DOHH2 (cell line): ENCODE results near the gene STRN4.

Source experiments
- H3F3A ChIP-seq: fragments of 200-600 bp; sonication (generic), shearing (Covaris generic); 2 replicates; pipeline ENCODE4 v1.6.0; 2016; ENCODE audit warnings: antibody characterized with exemption, mild to moderate bottlenecking; ENCODE audit not compliant: control insufficient read depth, insufficient read depth
- H3K27ac ChIP-seq: fragments of 200-600 bp; sonication (generic); 2 replicates; pipeline ENCODE4 v1.5.1; 2014; ENCODE audit warnings: low read depth, mild to moderate bottlenecking, low read length, moderate library complexity
- H3K27me3 ChIP-seq: fragments of 200-600 bp; sonication (generic); 2 replicates; pipeline ENCODE4 v1.6.1; 2014; ENCODE audit warnings: mild to moderate bottlenecking, low read length, mixed read lengths; ENCODE audit not compliant: control insufficient read depth
- H3K36me3 ChIP-seq: fragments of 200-600 bp; sonication (generic); 2 replicates; pipeline ENCODE4 v1.6.1; 2014; ENCODE audit warnings: mild to moderate bottlenecking, low read length, moderate library complexity, mixed read lengths; ENCODE audit not compliant: control insufficient read depth
- H3K4me1 ChIP-seq: fragments of 200-600 bp; sonication (generic); 2 replicates; pipeline ENCODE4 v1.6.1; 2014; ENCODE audit warnings: mild to moderate bottlenecking, low read length, mixed read lengths; ENCODE audit not compliant: control insufficient read depth
- H3K4me2 ChIP-seq: fragments of 200-600 bp; sonication (generic); 2 replicates; pipeline ENCODE4 v1.6.0; 2014; ENCODE audit warnings: mild to moderate bottlenecking, low read length, moderate library complexity
- H3K4me3 ChIP-seq: fragments of 200-600 bp; sonication (generic); 2 replicates; pipeline ENCODE4 v1.5.1; 2014; ENCODE audit warnings: mild to moderate bottlenecking, low read length, mixed read lengths
- H3K79me2 ChIP-seq: fragments of 200-600 bp; sonication (generic); 2 replicates; pipeline ENCODE4 v1.6.1; 2014; ENCODE audit warnings: mild to moderate bottlenecking, low read length, mixed read lengths; ENCODE audit not compliant: control insufficient read depth
- H3K9me2 ChIP-seq: fragments of 200-600 bp; sonication (generic); replicated peaks from 2 replicates; pipeline ENCODE4 v1.6.1; 2014; ENCODE audit warnings: mild to moderate bottlenecking, low read length, mixed read lengths; ENCODE audit not compliant: control insufficient read depth
- H3K9me3 ChIP-seq: fragments of 200-600 bp; sonication (generic); 2 replicates; pipeline ENCODE4 v1.6.1; 2014; ENCODE audit warnings: antibody characterized with exemption, low read length, mixed read lengths; ENCODE audit not compliant: control insufficient read depth, insufficient read depth
- H4K20me1 ChIP-seq: fragments of 200-600 bp; sonication (generic); 2 replicates; pipeline ENCODE4 v1.6.0; 2014; ENCODE audit warnings: low read depth, mild to moderate bottlenecking, antibody characterized with exemption, low read length, moderate library complexity; ENCODE audit not compliant: control insufficient read depth, insufficient read depth
- CTCF ChIP-seq: fragments of 200-600 bp; sonication (generic); IDR thresholded peaks from one replicate; pipeline ENCODE4 v1.5.1; 2014; ENCODE audit warnings: antibody characterized with exemption, mild to moderate bottlenecking, low read depth, low read length; ENCODE audit not compliant: poor library complexity, severe bottlenecking
- EZH2phosphoT487 ChIP-seq: fragments of 200-600 bp; sonication (generic); IDR thresholded peaks from 2 replicates; pipeline ENCODE4 v1.6.1; 2017; ENCODE audit warnings: borderline replicate concordance, mild to moderate bottlenecking, antibody characterized with exemption, low read length, moderate library complexity, mixed read lengths

Gene STRN4

GRCh38 chr19:46727757-46728156 lies 18.5 kb downstream of the STRN4 start:
- H3K36me3 ChIP-seq = peaks cover 94% of the 10 kb centered on the region
- TF ChIP-seq EZH2phosphoT487 (no peak), CTCF (no peak)
- no peaks in the 10 kb centered on the region for H3K27me3 ChIP-seq
- peaks cover 15% of the 10 kb centered on the region for H3K4me1 ChIP-seq
- H3K27ac ChIP-seq = no peak overlapping the region
- no peak overlapping the region for H3K4me2 ChIP-seq
- peaks cover 6% of the 10 kb centered on the region; the same call in 1 of the 2 replicates for H4K20me1 ChIP-seq
- H3K9me3 ChIP-seq = no peaks in the 10 kb centered on the region
- H3K79me2 ChIP-seq = peaks cover 26% of the 10 kb centered on the region
- H3F3A ChIP-seq = no peaks in the 10 kb centered on the region
- no peaks in the 10 kb centered on the region for H3K9me2 ChIP-seq
- no peak overlapping the region for H3K4me3 ChIP-seq

- no peak overlapping the region for H3K27ac ChIP-seq
- H4K20me1 ChIP-seq = peaks cover 6% of the 10 kb centered on the region; the same call in 1 of the 2 replicates
- H3K79me2 ChIP-seq = peaks cover 25% of the 10 kb centered on the region
- TF ChIP-seq EZH2phosphoT487 (no peak), CTCF (no peak)
- peaks cover 95% of the 10 kb centered on the region for H3K36me3 ChIP-seq
- no peaks in the 10 kb centered on the region for H3K9me3 ChIP-seq
- H3K9me2 ChIP-seq = no peaks in the 10 kb centered on the region
- H3K4me3 ChIP-seq = no peak overlapping the region
- H3K27me3 ChIP-seq = no peaks in the 10 kb centered on the region
- H3K4me2 ChIP-seq = no peak overlapping the region
- H3F3A ChIP-seq = no peaks in the 10 kb centered on the region
- peaks cover 22% of the 10 kb centered on the region for H3K4me1 ChIP-seq
Measured at GRCh38 chr19:46726971-46727501, 19.2 kb downstream of the STRN4 start.

GRCh38 chr19:46726551-46726950 lies 19.7 kb downstream of the STRN4 start:
- peaks cover 6% of the 10 kb centered on the region; the same call in 1 of the 2 replicates for H4K20me1 ChIP-seq
- H3K36me3 ChIP-seq = peaks cover 97% of the 10 kb centered on the region
- TF ChIP-seq EZH2phosphoT487 (no peak), CTCF (no peak)

More at GRCh38 chr19:46726551-46726950, 19.7 kb downstream of the STRN4 start:
- Histone ChIP-seq H3K4me3 (no peak overlapping the region), H3K9me3 (no peaks in the 10 kb centered on the region), H3K27me3 (no peaks in the 10 kb centered on the region), H3K4me1 (peaks cover 27% of the 10 kb centered on the region), H3F3A (no peaks in the 10 kb centered on the region), H3K9me2 (no peaks in the 10 kb centered on the region), H3K27ac (no peak overlapping the region), H3K79me2 (peaks cover 23% of the 10 kb centered on the region), H3K4me2 (no peak overlapping the region)
